ENCODE data around the gene NKAIN2.

Gene NKAIN2

DNA sequence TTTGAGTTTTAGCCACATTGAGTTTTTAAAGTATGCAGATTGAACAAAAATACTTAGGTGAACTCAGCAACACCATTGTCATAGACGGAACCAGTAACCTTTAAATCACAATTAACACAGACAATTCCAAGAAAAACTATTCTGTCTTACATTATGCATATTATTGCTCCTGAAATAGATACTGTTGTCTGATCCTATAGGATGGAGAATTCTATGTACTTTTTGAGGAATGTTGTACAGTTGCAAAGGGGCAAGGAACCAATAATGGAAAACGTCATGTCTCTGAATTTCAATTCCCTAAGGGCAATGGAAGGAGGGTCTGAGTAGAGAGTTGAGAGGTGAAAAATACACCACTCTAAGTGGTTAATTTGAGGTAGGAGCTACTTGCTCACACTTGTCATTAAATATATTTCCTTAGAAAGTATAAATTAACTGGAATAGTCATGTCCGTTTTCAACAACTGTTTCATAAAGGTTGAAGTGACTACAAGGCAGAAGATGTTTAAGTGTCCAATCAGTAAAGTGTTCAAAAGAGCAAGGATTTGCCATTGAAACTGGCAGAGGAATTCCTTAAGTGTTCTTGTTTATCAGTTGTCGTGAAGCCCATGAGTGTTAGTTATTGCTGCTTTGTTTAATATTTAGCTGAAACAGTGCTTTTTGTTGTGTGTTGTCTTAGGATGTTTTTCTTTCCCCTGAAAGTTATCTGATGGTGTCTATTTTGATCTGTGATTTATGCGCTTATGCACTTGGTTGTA is 1.3 kb downstream of the NKAIN2 start:
- Histone ChIP-seq H2AK5ac (ENCODE audit: low read depth, low read length) (no peak overlapping the region), H3K4me3 (ENCODE audit: low read length in 2 of 2) (peak overlapping the region in 1 of 2 donors; percentile 66), H3K23ac (ENCODE audit: low read depth, low read length, poor library complexity) (no peak overlapping the region), H4K91ac (ENCODE audit: low read depth, low read length, poor library complexity) (no peak overlapping the region), H3K14ac (ENCODE audit: low read length) (no peak overlapping the region), H2BK120ac (ENCODE audit: low read depth, low read length) (no peak overlapping the region), H3K4me2 (ENCODE audit: insufficient read depth, low read length, poor library complexity, severe bottlenecking) (no peak overlapping the region), H3K27ac (replicated peaks; ENCODE audit: low read length) (no peak overlapping the region), H4K8ac (ENCODE audit: low read depth, low read length) (no peak overlapping the region), H3K27me3 (ENCODE audit: control insufficient read depth in 3 of 3, insufficient read depth in 3 of 3, low read depth in 1 of 3, low read length in 3 of 3) (no peaks in the 10 kb centered on the region), H3K18ac (ENCODE audit: low read length) (no peak overlapping the region), H2BK5ac (ENCODE audit: low read length) (no peak overlapping the region), H2AFZ (ENCODE audit: low read length) (no peak overlapping the region), H3K9me3 (replicated peaks in 1 of 2; ENCODE audit: control insufficient read depth in 2 of 2, insufficient read depth in 1 of 2, low read depth in 1 of 2, low read length in 2 of 2) (no peaks in the 10 kb centered on the region), H3K4ac (ENCODE audit: low read length) (no peak overlapping the region), H3K36me3 (replicated peaks in 1 of 2; ENCODE audit: control insufficient read depth in 2 of 2, insufficient read depth in 2 of 2, low read length in 2 of 2) (no peaks in the 10 kb centered on the region), H2BK12ac (ENCODE audit: low read length) (no peak overlapping the region), H3K9ac (ENCODE audit: low read depth, low read length, poor library complexity) (no peak overlapping the region), H3K79me1 (ENCODE audit: low read depth, low read length) (no peaks in the 10 kb centered on the region), H3K4me1 (ENCODE audit: control insufficient read depth in 2 of 2, insufficient read depth in 1 of 2, low read depth in 1 of 2, low read length in 2 of 2) (peaks cover 2 to 3% of the 10 kb centered on the region in 2 donors), H2BK15ac (ENCODE audit: low read length) (no peak overlapping the region)
- no CpG with 5 or more reads among the region's 5 CpGs for WGBS, 2 donors (ENCODE audit: extremely low coverage in 2 of 2, insufficient read length in 2 of 2, insufficient replicate concordance in 1 of 2)
- DNase-seq (ENCODE audit: low spot score), result no peak

DNA sequence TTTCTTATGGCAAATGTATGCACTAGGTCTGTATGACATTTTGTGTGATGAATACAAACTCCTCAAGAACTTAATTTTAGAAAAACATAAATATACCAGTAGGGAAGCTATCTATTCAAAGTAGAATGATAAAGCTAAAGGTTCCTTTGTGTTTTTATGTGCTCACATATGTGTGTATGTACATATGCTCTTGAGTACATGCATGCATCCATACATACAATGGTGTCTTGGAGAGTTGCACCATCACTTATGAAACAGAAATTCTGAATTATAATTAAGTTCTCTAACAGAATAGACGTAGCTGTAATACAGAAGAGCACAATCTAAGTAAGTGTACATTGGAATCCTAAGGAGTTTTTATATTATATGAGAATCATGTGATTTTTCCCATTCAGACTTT is 2.3 kb downstream of the NKAIN2 start:
- H3K23ac ChIP-seq (ENCODE audit: low read depth, low read length, poor library complexity), result no peak overlapping the region
- no peak overlapping the region for H4K91ac ChIP-seq (ENCODE audit: low read depth, low read length, poor library complexity)
- no peaks in the 10 kb centered on the region for H3K27me3 ChIP-seq (ENCODE audit: control insufficient read depth in 3 of 3, insufficient read depth in 3 of 3, low read depth in 1 of 3, low read length in 3 of 3)

DNA sequence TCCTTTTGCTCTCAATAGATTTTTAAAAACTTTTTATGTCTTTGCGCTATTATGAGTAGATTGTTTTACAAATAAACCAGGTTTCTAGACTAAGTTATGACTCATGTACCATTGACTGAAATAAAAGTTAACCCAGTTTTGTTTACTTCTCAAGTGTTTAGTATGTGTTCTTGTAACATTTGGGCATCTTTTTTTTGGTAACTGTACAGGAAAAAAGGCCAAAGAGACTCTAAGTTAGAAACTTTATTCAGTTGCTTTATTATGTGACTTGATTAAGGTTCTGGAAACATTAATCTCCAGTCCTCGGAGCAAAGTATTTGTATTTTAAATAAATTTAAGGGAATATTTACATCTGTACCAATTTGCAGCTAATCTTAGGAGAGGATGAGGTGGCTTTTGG is 2.9 kb downstream of the NKAIN2 start:
- no CpG with 5 or more reads among the region's 2 CpGs for WGBS, 2 donors (ENCODE audit: extremely low coverage in 2 of 2, insufficient read length in 2 of 2, insufficient replicate concordance in 1 of 2)
- no peaks in the 10 kb centered on the region for H3K36me3 ChIP-seq (replicated peaks in 1 of 2; ENCODE audit: control insufficient read depth in 2 of 2, insufficient read depth in 2 of 2, low read length in 2 of 2)
- no peak overlapping the region for H2BK120ac ChIP-seq (ENCODE audit: low read depth, low read length)
- no peak overlapping the region for H2BK15ac ChIP-seq (ENCODE audit: low read length)
- H3K23ac ChIP-seq (ENCODE audit: low read depth, low read length, poor library complexity), result no peak overlapping the region
- H3K4me1 ChIP-seq (ENCODE audit: control insufficient read depth in 2 of 2, insufficient read depth in 1 of 2, low read depth in 1 of 2, low read length in 2 of 2), result peaks cover 2 to 3% of the 10 kb centered on the region in 2 donors
- no peak overlapping the region for H4K91ac ChIP-seq (ENCODE audit: low read depth, low read length, poor library complexity)
- H3K9ac ChIP-seq (ENCODE audit: low read depth, low read length, poor library complexity), result no peak overlapping the region
- no peak overlapping the region for H2AFZ ChIP-seq (ENCODE audit: low read length)
- no peak overlapping the region for H3K4me3 ChIP-seq (ENCODE audit: low read length in 2 of 2)
- H3K27me3 ChIP-seq (ENCODE audit: control insufficient read depth in 3 of 3, insufficient read depth in 3 of 3, low read depth in 1 of 3, low read length in 3 of 3), result no peaks in the 10 kb centered on the region
- H2AK5ac ChIP-seq (ENCODE audit: low read depth, low read length), result no peak overlapping the region
- no peak for DNase-seq (ENCODE audit: low spot score)
- H3K4ac ChIP-seq (ENCODE audit: low read length), result no peak overlapping the region
- no peak overlapping the region for H3K18ac ChIP-seq (ENCODE audit: low read length)
- no peak overlapping the region for H3K4me2 ChIP-seq (ENCODE audit: insufficient read depth, low read length, poor library complexity, severe bottlenecking)
- no peak overlapping the region for H2BK5ac ChIP-seq (ENCODE audit: low read length)
- H2BK12ac ChIP-seq (ENCODE audit: low read length), result no peak overlapping the region
- no peak overlapping the region for H4K8ac ChIP-seq (ENCODE audit: low read depth, low read length)
- H3K14ac ChIP-seq (ENCODE audit: low read length), result no peak overlapping the region
- H3K27ac ChIP-seq (replicated peaks; ENCODE audit: low read length), result no peak overlapping the region
- no peaks in the 10 kb centered on the region for H3K9me3 ChIP-seq (replicated peaks in 1 of 2; ENCODE audit: control insufficient read depth in 2 of 2, insufficient read depth in 1 of 2, low read depth in 1 of 2, low read length in 2 of 2)
- no peaks in the 10 kb centered on the region for H3K79me1 ChIP-seq (ENCODE audit: low read depth, low read length)

More for the DNA sequence above, 2.3 kb downstream of the NKAIN2 start:
- Histone ChIP-seq H3K14ac (ENCODE audit: low read length) (no peak overlapping the region), H3K18ac (ENCODE audit: low read length) (no peak overlapping the region), H3K9me3 (replicated peaks in 1 of 2; ENCODE audit: control insufficient read depth in 2 of 2, insufficient read depth in 1 of 2, low read depth in 1 of 2, low read length in 2 of 2) (no peaks in the 10 kb centered on the region), H2BK12ac (ENCODE audit: low read length) (no peak overlapping the region), H4K8ac (ENCODE audit: low read depth, low read length) (no peak overlapping the region), H3K79me1 (ENCODE audit: low read depth, low read length) (no peaks in the 10 kb centered on the region), H3K4ac (ENCODE audit: low read length) (no peak overlapping the region), H2BK120ac (ENCODE audit: low read depth, low read length) (no peak overlapping the region), H3K4me3 (ENCODE audit: low read length in 2 of 2) (no peak overlapping the region), H2AFZ (ENCODE audit: low read length) (no peak overlapping the region), H3K4me2 (ENCODE audit: insufficient read depth, low read length, poor library complexity, severe bottlenecking) (no peak overlapping the region), H2BK5ac (ENCODE audit: low read length) (no peak overlapping the region), H3K36me3 (replicated peaks in 1 of 2; ENCODE audit: control insufficient read depth in 2 of 2, insufficient read depth in 2 of 2, low read length in 2 of 2) (no peaks in the 10 kb centered on the region), H2BK15ac (ENCODE audit: low read length) (no peak overlapping the region), H3K9ac (ENCODE audit: low read depth, low read length, poor library complexity) (no peak overlapping the region), H2AK5ac (ENCODE audit: low read depth, low read length) (no peak overlapping the region), H3K4me1 (ENCODE audit: control insufficient read depth in 2 of 2, insufficient read depth in 1 of 2, low read depth in 1 of 2, low read length in 2 of 2) (peaks cover 2 to 3% of the 10 kb centered on the region in 2 donors), H3K27ac (replicated peaks; ENCODE audit: low read length) (no peak overlapping the region)
- no CpG with 5 or more reads among the region's 1 CpG for whole genome bisulfite sequencing, 2 donors (ENCODE audit: extremely low coverage in 2 of 2, insufficient read length in 2 of 2, insufficient replicate concordance in 1 of 2)
- no peak for DNase-seq (ENCODE audit: low spot score)

DNA sequence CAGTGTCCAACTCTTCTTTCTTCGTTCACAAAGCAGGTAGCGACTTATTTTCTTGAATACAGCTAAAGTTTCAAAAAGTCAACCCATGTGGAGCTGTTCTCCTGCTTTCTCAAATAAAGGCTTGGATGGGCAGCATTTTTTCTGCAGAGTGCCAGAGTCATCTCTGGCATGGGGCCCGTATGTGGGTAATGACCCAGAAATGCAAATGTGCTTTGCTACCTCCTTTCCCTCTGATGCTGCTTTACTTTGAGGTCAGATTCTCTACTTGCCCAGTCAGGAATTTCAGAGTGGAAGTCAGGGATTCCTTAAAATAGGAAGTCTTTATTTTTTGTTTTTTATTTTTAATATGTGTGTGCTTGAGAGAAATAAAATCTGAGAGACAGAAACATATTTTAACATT is 4.9 kb downstream of the NKAIN2 start:
- H3K4ac ChIP-seq (ENCODE audit: low read length), result no peak overlapping the region
- H3K4me1 ChIP-seq (ENCODE audit: control insufficient read depth in 2 of 2, insufficient read depth in 1 of 2, low read depth in 1 of 2, low read length in 2 of 2), result peaks cover 0 to 3% of the 10 kb centered on the region in 2 donors
- no peak overlapping the region for H3K14ac ChIP-seq (ENCODE audit: low read length)
- no peak overlapping the region for H3K23ac ChIP-seq (ENCODE audit: low read depth, low read length, poor library complexity)
- H3K27me3 ChIP-seq (ENCODE audit: control insufficient read depth in 3 of 3, insufficient read depth in 3 of 3, low read depth in 1 of 3, low read length in 3 of 3), result no peaks in the 10 kb centered on the region
- no peak overlapping the region for H2BK12ac ChIP-seq (ENCODE audit: low read length)
- no peaks in the 10 kb centered on the region for H3K79me1 ChIP-seq (ENCODE audit: low read depth, low read length)
- no peak overlapping the region for H3K9ac ChIP-seq (ENCODE audit: low read depth, low read length, poor library complexity)
- no peak overlapping the region for H4K8ac ChIP-seq (ENCODE audit: low read depth, low read length)
- H3K18ac ChIP-seq (ENCODE audit: low read length), result no peak overlapping the region
- H2AK5ac ChIP-seq (ENCODE audit: low read depth, low read length), result no peak overlapping the region
- H2BK120ac ChIP-seq (ENCODE audit: low read depth, low read length), result no peak overlapping the region
- no peaks in the 10 kb centered on the region for H3K9me3 ChIP-seq (replicated peaks in 1 of 2; ENCODE audit: control insufficient read depth in 2 of 2, insufficient read depth in 1 of 2, low read depth in 1 of 2, low read length in 2 of 2)
- no peak for DNase-seq (ENCODE audit: low spot score)
- H3K27ac ChIP-seq (replicated peaks; ENCODE audit: low read length), result no peak overlapping the region
- no peak overlapping the region for H3K4me2 ChIP-seq (ENCODE audit: insufficient read depth, low read length, poor library complexity, severe bottlenecking)
- no peak overlapping the region for H2AFZ ChIP-seq (ENCODE audit: low read length)
- H3K4me3 ChIP-seq (ENCODE audit: low read length in 2 of 2), result no peak overlapping the region
- no peak overlapping the region for H2BK15ac ChIP-seq (ENCODE audit: low read length)
- no peak overlapping the region for H4K91ac ChIP-seq (ENCODE audit: low read depth, low read length, poor library complexity)
- H3K36me3 ChIP-seq (replicated peaks in 1 of 2; ENCODE audit: control insufficient read depth in 2 of 2, insufficient read depth in 2 of 2, low read length in 2 of 2), result no peaks in the 10 kb centered on the region
- WGBS, 2 donors (ENCODE audit: extremely low coverage in 2 of 2, insufficient read length in 2 of 2, insufficient replicate concordance in 1 of 2), result no CpG with 5 or more reads among the region's 3 CpGs
- no peak overlapping the region for H2BK5ac ChIP-seq (ENCODE audit: low read length)
